HEK293 (cell line): ENCODE measurements around the gene CYP2A6.

Experiments used
- CTCF ChIA-PET: fragments of 350-600 bp; formaldehyde crosslinking; extraction: SDS; loops from one replicate; lab custom pipeline; 2021; ENCODE audit warnings: antibody characterized with exemption; lab: Yijun Ruan, JAX
- POLR2A ChIA-PET: fragments of 300-600 bp; formaldehyde crosslinking; extraction: SDS; loops from one replicate; lab custom pipeline; 2020; ENCODE audit warnings: antibody characterized with exemption, inconsistent platforms; lab: Yijun Ruan, JAX
- H3K27ac ChIP-seq: fragments of 200-500 bp; sonication (Bioruptor generic); 2 replicates; pipeline ENCODE4 v1.5.1; 2014; ENCODE audit warnings: low read depth, low read length, control low read depth, inconsistent platforms; ENCODE audit errors: extremely low read depth
- H3K36me3 ChIP-seq, 2 experiments: fragments of 200-500 bp in 1 of 2; sonication (Bioruptor generic) in 1 of 2; 1 replicate in 1 of 2; 2 replicates in 1 of 2; pipeline ENCODE4 v1.5.1; 2014 to 2017; ENCODE audit warnings: inconsistent platforms in 2 of 2, low read length in 2 of 2; ENCODE audit not compliant: control insufficient read depth in 2 of 2, insufficient read depth in 1 of 2
- H3K4me1 ChIP-seq: fragments of 200-500 bp; sonication (Bioruptor generic); 2 replicates; pipeline ENCODE4 v1.5.1; 2014; ENCODE audit warnings: mild to moderate bottlenecking, low read length, inconsistent platforms; ENCODE audit not compliant: control insufficient read depth, insufficient read depth
- H3K4me3 ChIP-seq: 2 replicates; pipeline ENCODE4 v1.5.1; 2011; ENCODE audit warnings: low read depth, mild to moderate bottlenecking, control low read depth, low read length, moderate library complexity
- H3K9me3 ChIP-seq: fragments of 200-500 bp; sonication (Bioruptor generic); 2 replicates; pipeline ENCODE4 v1.5.1; 2014; ENCODE audit warnings: low read depth, low read length, inconsistent platforms; ENCODE audit not compliant: control insufficient read depth, insufficient read depth
- FEZF1 ChIP-seq: fragments of 450-650 bp; formaldehyde crosslinking; IDR thresholded peaks from 2 replicates; pipeline ENCODE4 v1.5.1; 2016; ENCODE audit warnings: missing biosample characterization, missing genetic modification characterization
- KLF10 ChIP-seq: fragments of 450-650 bp; IDR thresholded peaks from 2 replicates; pipeline ENCODE4 v1.5.1; 2018; ENCODE audit warnings: missing biosample characterization, mild to moderate bottlenecking, missing genetic modification characterization
- MYNN ChIP-seq: fragments of 450-650 bp; formaldehyde crosslinking; IDR thresholded peaks from 2 replicates; pipeline ENCODE4 v1.5.1; 2016; ENCODE audit warnings: missing biosample characterization, missing genetic modification characterization, borderline replicate concordance
- ZBTB1 ChIP-seq: fragments of 450-650 bp; formaldehyde crosslinking; IDR thresholded peaks from 2 replicates; pipeline ENCODE4 v1.5.1; 2016; ENCODE audit warnings: missing biosample characterization, missing genetic modification characterization
- ZFP69B ChIP-seq: fragments of 450-650 bp; formaldehyde crosslinking; IDR thresholded peaks from 2 replicates; pipeline ENCODE4 v1.5.1; 2016; ENCODE audit warnings: missing biosample characterization, missing genetic modification characterization
- ZNF2 ChIP-seq: fragments of 450-650 bp; formaldehyde crosslinking; IDR thresholded peaks from 2 replicates; pipeline ENCODE4 v1.5.1; 2016; ENCODE audit warnings: missing biosample characterization, missing genetic modification characterization
- ZNF280C ChIP-seq: fragments of 450-650 bp; formaldehyde crosslinking; IDR thresholded peaks from 2 replicates; pipeline ENCODE4 v1.5.1; 2016; ENCODE audit warnings: missing biosample characterization, missing genetic modification characterization
- ZNF391 ChIP-seq: fragments of 450-650 bp; formaldehyde crosslinking; IDR thresholded peaks from 2 replicates; pipeline ENCODE4 v1.5.1; 2016; ENCODE audit warnings: low read depth, missing biosample characterization, missing genetic modification characterization, borderline replicate concordance
- ZNF416 ChIP-seq: fragments of 450-650 bp; formaldehyde crosslinking; IDR thresholded peaks from 2 replicates; pipeline ENCODE4 v1.5.1; 2016; ENCODE audit warnings: missing biosample characterization, missing genetic modification characterization
- ZNF510 ChIP-seq: fragments of 450-650 bp; formaldehyde crosslinking; IDR thresholded peaks from 2 replicates; pipeline ENCODE4 v1.5.1; 2018; ENCODE audit warnings: mild to moderate bottlenecking, missing genetic modification characterization, missing biosample characterization; ENCODE audit not compliant: insufficient replicate concordance
- ZNF521 ChIP-seq: fragments of 450-650 bp; formaldehyde crosslinking; IDR thresholded peaks from 2 replicates; pipeline ENCODE4 v1.5.1; 2017; ENCODE audit warnings: missing biosample characterization, mild to moderate bottlenecking, missing genetic modification characterization
- ZNF530 ChIP-seq: fragments of 450-650 bp; formaldehyde crosslinking; IDR thresholded peaks from 2 replicates; pipeline ENCODE4 v1.5.1; 2016; ENCODE audit warnings: low read depth, missing biosample characterization, missing genetic modification characterization
- ZNF549 ChIP-seq: fragments of 450-650 bp; IDR thresholded peaks from 2 replicates; pipeline ENCODE4 v1.5.1; 2018; ENCODE audit warnings: missing biosample characterization, missing genetic modification characterization, mild to moderate bottlenecking, inconsistent platforms, moderate library complexity
- ZNF558 ChIP-seq: fragments of 450-650 bp; formaldehyde crosslinking; IDR thresholded peaks from 2 replicates; pipeline ENCODE4 v1.5.1; 2016; ENCODE audit warnings: missing biosample characterization, missing genetic modification characterization
- ZNF658 ChIP-seq: fragments of 450-650 bp; formaldehyde crosslinking; IDR thresholded peaks from 2 replicates; pipeline ENCODE4; 2016; ENCODE audit warnings: missing biosample characterization, missing genetic modification characterization
- ZNF785 ChIP-seq: fragments of 450-650 bp; formaldehyde crosslinking; IDR thresholded peaks from 2 replicates; pipeline ENCODE4 v1.5.1; 2016; ENCODE audit warnings: missing biosample characterization, missing genetic modification characterization
- TF ChIP-seq, protein P1 (sequence below): fragments of 450-650 bp; formaldehyde crosslinking; IDR thresholded peaks from 2 replicates; pipeline ENCODE4 v1.5.0; 2017; ENCODE audit warnings: missing biosample characterization, missing genetic modification characterization, borderline replicate concordance
- TF ChIP-seq, protein P2 (sequence below): fragments of 450-650 bp; formaldehyde crosslinking; IDR thresholded peaks from 2 replicates; pipeline ENCODE4 v1.5.1; 2016; ENCODE audit warnings: missing biosample characterization, missing genetic modification characterization, borderline replicate concordance
- TF ChIP-seq, protein P3 (sequence below): fragments of 450-650 bp; formaldehyde crosslinking; IDR thresholded peaks from 2 replicates; pipeline ENCODE4 v1.5.1; 2016; ENCODE audit warnings: missing biosample characterization, missing genetic modification characterization, borderline replicate concordance

CYP2A6 gene

DNA sequence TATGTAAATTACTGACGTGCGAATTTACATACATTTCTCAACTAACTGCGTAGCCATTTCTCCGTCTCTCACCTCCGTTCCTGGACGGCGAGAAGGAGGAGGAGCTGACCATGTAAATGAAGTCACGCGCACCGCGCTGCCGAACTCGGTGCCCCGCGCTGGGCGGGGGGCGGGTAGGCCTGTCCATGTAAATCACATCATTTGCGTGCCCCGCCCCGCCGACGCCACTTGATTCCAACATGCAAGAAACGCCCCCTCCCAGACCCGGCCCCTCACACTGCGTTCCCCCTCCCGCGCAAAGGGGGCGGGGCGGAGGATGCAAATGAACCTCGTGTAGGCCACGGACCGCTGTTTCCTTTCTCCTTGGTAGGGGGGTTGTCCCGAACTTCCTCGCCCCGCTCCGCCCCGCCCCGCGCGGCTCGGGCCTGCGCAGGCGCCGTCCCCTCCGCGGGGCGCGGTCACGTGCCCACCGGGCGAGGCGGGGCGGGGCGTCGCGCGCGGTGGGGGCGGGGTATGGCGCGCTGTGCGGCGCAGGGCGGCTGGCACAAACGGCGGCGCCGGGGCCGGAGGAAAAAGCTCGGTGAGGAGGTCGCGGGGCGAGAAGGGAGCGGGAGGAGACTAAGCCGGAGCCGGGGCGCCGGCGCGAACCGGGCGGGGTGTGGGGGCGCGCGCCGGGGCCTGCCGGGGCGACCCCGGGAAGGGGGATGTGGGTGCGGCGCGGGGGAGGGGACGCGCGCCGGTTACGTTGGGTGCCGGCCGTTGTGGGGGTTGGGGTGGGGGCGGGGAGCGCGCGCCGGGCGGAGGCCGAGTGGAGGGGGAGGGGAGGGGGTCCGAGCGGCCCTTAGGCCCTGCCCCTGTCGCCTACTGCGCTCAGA, 51.3 kb downstream of the CYP2A6 start, which contains the start of gene EGLN2 (continued):
- TF ChIP-seq KLF10 (tag by site-specific recombination) (peak; percentile 94), ZBTB1 (tag by site-specific recombination) (no peak), ZNF510 (tag by site-specific recombination) (no peak), ZNF521 (tag by site-specific recombination) (no peak), ZNF549 (tag by site-specific recombination) (no peak), ZNF658 (tag by site-specific recombination) (no peak), ZNF391 (no peak)
- TF ChIP-seq, protein P1, sequence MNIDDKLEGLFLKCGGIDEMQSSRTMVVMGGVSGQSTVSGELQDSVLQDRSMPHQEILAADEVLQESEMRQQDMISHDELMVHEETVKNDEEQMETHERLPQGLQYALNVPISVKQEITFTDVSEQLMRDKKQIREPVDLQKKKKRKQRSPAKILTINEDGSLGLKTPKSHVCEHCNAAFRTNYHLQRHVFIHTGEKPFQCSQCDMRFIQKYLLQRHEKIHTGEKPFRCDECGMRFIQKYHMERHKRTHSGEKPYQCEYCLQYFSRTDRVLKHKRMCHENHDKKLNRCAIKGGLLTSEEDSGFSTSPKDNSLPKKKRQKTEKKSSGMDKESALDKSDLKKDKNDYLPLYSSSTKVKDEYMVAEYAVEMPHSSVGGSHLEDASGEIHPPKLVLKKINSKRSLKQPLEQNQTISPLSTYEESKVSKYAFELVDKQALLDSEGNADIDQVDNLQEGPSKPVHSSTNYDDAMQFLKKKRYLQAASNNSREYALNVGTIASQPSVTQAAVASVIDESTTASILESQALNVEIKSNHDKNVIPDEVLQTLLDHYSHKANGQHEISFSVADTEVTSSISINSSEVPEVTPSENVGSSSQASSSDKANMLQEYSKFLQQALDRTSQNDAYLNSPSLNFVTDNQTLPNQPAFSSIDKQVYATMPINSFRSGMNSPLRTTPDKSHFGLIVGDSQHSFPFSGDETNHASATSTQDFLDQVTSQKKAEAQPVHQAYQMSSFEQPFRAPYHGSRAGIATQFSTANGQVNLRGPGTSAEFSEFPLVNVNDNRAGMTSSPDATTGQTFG (tag by site-specific recombination): no peak
- TF ChIP-seq, protein P2, sequence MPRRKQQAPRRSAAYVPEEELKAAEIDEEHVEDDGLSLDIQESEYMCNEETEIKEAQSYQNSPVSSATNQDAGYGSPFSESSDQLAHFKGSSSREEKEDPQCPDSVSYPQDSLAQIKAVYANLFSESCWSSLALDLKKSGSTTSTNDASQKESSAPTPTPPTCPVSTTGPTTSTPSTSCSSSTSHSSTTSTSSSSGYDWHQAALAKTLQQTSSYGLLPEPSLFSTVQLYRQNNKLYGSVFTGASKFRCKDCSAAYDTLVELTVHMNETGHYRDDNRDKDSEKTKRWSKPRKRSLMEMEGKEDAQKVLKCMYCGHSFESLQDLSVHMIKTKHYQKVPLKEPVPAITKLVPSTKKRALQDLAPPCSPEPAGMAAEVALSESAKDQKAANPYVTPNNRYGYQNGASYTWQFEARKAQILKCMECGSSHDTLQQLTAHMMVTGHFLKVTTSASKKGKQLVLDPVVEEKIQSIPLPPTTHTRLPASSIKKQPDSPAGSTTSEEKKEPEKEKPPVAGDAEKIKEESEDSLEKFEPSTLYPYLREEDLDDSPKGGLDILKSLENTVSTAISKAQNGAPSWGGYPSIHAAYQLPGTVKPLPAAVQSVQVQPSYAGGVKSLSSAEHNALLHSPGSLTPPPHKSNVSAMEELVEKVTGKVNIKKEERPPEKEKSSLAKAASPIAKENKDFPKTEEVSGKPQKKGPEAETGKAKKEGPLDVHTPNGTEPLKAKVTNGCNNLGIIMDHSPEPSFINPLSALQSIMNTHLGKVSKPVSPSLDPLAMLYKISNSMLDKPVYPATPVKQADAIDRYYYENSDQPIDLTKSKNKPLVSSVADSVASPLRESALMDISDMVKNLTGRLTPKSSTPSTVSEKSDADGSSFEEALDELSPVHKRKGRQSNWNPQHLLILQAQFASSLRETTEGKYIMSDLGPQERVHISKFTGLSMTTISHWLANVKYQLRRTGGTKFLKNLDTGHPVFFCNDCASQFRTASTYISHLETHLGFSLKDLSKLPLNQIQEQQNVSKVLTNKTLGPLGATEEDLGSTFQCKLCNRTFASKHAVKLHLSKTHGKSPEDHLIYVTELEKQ (tag by site-specific recombination): no peak
- TF ChIP-seq, all 188 proteins: peak for 36

DNA sequence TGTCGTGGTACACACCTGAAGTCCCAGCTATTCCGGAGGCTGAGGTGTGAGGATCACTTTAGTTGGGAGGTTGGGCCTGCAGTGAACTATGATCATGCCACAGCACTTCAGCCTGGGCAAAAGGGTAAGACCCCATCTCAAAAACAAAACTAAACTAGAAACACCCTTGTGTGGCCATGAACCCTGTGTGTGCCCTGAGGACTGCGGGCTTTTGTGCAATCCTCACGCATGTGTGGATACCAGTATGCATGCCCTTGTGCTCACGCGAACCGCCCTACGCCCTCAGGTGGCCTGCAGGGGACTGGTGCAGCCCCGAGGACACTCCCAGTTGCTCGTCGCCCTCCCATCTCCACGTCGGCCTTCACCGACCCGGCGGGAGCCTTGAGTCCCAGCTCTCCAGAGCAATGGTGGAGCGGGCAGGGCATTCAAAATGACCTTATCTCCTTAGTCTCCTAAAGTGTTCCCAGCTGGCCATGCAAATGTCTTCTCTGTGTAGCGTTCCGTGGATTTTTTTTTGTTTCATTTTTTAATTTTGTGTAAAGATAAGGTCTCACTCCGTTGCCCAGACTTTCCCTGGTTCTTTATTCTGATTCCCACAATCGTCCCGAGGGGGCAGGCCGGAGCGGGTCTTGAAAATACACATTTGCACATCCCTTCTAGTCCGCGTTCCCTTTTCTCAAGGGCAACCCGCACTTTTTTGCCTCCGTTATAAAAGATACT, 52.1 kb downstream of the CYP2A6 start:
- Histone ChIP-seq H3K36me3 (peaks cover 27 to 40% of the 10 kb centered on the region in 2 experiments), H3K4me1 (peaks cover 36% of the 10 kb centered on the region), H3K27ac (peak overlapping the region; percentile 77), H3K9me3 (no peaks in the 10 kb centered on the region), H3K4me3 (peak overlapping the region; percentile 44)
- ChIA-PET POLR2A (interaction anchor here (0.6 to 3.6 kb wide), 13 partner anchors 10 to 466 kb away, joined by 3 to 66 read pairs (median 3); partner anchors contain the start of genes ACTMAP, COQ8B, HNRNPUL1 and ITPKC), CTCF (interaction anchor here (0.7 to 5.0 kb wide), 17 partner anchors 9 to 351 kb away, joined by 3 to 43 read pairs (median 4); partner anchors contain the start of genes COQ8B, ITPKC and RAB4B)
- TF ChIP-seq ZFP69B (tag by site-specific recombination) (0 out of 2 replicates have a peak, but pooled peaks have one; percentile 49), ZNF2 (tag by site-specific recombination) (0 out of 2 replicates have a peak, but pooled peaks have one; percentile 82), ZNF785 (tag by site-specific recombination) (0 out of 2 replicates have a peak, but pooled peaks have one; percentile 57), ZNF416 (tag by site-specific recombination) (no peak), ZNF530 (no peak), ZNF521 (tag by site-specific recombination) (no peak), MYNN (tag by site-specific recombination) (no peak), ZNF558 (tag by site-specific recombination) (peak; percentile 54; the same call in 1 of the 2 replicates), ZNF280C (no peak), FEZF1 (0 out of 2 replicates have a peak, but pooled peaks have one; percentile 14)
- TF ChIP-seq, protein P3, sequence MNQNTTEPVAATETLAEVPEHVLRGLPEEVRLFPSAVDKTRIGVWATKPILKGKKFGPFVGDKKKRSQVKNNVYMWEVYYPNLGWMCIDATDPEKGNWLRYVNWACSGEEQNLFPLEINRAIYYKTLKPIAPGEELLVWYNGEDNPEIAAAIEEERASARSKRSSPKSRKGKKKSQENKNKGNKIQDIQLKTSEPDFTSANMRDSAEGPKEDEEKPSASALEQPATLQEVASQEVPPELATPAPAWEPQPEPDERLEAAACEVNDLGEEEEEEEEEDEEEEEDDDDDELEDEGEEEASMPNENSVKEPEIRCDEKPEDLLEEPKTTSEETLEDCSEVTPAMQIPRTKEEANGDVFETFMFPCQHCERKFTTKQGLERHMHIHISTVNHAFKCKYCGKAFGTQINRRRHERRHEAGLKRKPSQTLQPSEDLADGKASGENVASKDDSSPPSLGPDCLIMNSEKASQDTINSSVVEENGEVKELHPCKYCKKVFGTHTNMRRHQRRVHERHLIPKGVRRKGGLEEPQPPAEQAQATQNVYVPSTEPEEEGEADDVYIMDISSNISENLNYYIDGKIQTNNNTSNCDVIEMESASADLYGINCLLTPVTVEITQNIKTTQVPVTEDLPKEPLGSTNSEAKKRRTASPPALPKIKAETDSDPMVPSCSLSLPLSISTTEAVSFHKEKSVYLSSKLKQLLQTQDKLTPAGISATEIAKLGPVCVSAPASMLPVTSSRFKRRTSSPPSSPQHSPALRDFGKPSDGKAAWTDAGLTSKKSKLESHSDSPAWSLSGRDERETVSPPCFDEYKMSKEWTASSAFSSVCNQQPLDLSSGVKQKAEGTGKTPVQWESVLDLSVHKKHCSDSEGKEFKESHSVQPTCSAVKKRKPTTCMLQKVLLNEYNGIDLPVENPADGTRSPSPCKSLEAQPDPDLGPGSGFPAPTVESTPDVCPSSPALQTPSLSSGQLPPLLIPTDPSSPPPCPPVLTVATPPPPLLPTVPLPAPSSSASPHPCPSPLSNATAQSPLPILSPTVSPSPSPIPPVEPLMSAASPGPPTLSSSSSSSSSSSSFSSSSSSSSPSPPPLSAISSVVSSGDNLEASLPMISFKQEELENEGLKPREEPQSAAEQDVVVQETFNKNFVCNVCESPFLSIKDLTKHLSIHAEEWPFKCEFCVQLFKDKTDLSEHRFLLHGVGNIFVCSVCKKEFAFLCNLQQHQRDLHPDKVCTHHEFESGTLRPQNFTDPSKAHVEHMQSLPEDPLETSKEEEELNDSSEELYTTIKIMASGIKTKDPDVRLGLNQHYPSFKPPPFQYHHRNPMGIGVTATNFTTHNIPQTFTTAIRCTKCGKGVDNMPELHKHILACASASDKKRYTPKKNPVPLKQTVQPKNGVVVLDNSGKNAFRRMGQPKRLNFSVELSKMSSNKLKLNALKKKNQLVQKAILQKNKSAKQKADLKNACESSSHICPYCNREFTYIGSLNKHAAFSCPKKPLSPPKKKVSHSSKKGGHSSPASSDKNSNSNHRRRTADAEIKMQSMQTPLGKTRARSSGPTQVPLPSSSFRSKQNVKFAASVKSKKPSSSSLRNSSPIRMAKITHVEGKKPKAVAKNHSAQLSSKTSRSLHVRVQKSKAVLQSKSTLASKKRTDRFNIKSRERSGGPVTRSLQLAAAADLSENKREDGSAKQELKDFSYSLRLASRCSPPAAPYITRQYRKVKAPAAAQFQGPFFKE (tag by site-specific recombination): no peak
